Activated naive CD4-positive, alpha-beta T cell (primary cell): ENCODE results near the gene EYA4.
"Not testable (repeated sequence)": the region's sequence is repeated elsewhere in the genome, so short reads cannot be mapped to it uniquely, and the experiment has no call there.

Experiments used
- DNase-seq, 4 experiments: peaks; one replicate each; lab custom pipeline; 2025; lab: John Stamatoyannopoulos, UW

EYA4 gene

DNA sequence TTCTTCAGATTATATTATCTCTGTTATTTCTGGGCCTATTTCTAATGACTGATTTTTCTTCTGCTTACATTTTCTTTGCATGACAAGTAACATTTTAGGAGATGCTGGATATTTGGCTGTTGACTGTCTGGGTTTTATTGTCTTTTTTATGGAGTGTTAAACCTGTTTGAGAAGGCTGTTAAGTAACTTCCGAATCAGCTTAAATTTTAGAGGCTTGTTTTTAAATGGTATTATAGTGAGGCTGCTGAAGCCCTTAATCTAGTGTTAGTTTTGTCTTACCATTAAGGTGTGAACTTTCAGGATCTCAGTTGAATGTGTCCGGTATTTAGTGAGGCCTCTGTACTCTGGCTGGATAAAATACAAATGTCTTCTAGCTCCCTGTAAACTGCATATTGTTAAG, 109.8 kb downstream of the EYA4 start:
- no peak for DNase-seq

- DNase-seq: no peak
Observed at GRCh38 chr6:133352046-133352445, 110.9 kb downstream of the EYA4 start.

GRCh38 chr6:133353061-133353460, 111.9 kb downstream of the EYA4 start:
- DNase-seq: no peak

- no peak for DNase-seq
Observed at GRCh38 chr6:133355922-133356321, 114.8 kb downstream of the EYA4 start.

DNA sequence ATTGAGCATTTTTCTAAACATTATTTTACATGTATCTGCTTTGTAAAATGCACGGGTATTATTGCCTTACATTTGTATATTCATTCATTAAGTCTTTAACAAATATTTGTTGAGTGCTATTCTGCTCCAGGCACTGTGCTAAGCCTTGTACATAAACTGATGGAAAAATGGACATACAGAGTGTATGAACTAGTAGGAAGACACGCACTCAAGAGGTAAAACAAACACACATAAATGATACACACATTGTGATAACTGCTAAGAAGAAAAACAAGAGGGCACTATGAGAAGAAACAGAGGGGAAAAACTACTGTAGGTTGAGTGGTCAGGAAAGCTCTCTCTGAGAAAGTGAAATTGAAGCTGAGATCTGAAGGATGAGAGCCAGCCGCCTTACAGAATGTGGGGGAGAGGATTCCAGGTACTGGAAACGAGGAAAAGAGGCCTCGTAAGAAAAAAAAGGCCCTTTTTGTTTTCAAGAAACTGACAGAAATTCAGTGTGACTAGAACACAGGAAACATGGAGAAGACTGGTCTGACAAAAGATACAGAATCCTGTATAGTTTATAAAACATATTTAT, 117.5 kb downstream of the EYA4 start:
- no peak for DNase-seq

- DNase-seq: no peak
Observed at GRCh38 chr6:133359256-133359655, 118.1 kb downstream of the EYA4 start.

GRCh38 chr6:133359760-133360159, 118.6 kb downstream of the EYA4 start:
- no peak for DNase-seq

DNA sequence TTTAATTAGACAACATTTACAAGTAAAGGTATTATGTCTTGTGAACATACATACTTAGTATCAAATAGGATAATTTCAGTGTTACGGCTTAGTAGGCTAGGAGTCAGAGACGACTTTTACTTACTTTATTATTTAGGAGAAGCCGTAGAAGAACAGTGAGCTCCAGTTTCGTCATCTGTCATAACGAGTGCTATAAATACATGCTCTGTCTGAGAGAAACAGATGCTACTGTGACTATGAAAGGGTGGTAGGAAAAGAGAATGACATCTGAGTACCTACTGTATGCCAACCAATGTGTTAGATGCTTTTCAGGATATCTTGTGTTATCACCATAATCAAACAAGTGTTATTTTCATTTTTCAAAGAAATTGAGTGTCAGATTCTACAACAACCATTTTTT, 119.0 kb downstream of the EYA4 start:
- DNase-seq: no peak

GRCh38 chr6:133362813-133363212, 121.7 kb downstream of the EYA4 start:
- no peak for DNase-seq

DNA sequence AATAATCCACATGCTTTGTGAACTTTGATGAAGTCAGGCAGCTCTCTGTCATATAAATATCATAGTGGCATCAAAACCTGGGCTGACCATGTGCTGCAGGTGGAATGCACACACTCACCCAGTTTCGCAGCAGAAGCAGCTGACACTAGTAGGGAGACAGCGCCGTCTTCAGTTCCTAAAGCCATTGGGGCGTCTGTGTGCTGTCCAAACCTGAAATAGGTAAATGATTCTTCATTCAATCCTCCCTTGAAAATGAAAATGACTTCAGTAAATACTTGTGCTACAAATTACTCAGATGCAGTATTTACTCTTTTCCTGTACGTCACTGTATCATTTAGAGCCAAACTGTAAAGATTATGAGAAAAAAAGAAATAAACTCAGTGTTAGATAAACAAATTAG, 127.5 kb downstream of the EYA4 start:
- DNase-seq: no peak

DNA sequence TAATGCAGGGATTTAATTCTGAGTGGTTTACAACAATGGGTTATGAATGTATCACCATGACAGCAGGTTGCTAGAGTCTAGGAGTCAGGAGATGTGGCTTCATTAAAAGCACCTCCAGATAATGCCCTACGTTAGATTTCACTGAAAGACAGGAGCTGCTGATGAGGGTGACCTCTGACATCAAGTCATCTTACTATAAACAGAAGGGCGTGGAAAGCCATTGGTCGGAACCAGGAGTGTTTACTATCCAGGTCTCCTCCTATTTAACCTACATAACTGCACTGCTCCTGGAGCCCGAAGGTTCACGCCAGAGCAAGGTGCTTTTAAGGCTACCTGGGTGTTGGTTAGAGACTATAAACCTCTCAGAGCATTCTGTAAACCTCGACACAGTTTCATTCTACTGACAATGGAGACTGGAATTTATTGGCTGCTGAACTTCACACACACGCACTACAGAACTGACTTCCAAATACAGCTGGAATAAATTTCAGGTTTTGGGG, 128.7 kb downstream of the EYA4 start:
- DNase-seq: no peak

DNA sequence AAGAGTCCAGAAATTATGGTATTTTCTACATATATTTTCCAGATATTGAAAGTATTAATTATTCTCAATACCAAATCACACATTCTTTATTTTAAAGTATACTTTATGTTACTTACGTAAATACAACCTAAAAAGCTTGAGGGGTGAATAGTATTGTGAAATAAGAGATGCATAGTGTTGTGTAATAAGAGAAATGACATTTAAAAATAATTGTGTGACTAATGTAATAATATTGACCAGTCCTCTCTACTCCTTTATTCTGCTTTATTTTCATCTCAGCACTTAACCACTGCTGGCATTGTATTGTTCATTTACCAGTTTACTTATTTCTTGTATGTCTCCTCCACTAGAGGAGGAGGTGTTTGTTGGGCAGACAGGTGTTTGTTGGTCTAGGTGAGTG, 135.6 kb downstream of the EYA4 start:
- no peak for DNase-seq

DNA sequence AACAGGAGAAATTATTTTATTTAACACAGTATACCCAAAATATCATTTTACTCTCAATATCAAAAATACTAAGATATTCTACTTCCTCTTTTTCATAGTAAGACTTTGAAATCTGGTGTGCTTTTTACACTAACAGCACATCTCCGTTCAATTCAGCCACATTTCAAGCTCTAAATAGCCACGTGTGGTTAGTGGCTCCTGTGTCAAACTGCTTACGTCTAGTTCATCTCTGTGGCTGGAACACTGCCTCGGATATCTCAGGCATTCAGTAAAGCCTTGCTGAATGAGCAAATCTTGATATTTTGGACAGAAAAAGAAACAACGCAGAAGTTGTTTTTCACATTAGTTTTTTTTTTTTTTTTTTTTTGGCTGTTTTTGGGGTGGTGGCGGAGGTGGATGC, 136.1 kb downstream of the EYA4 start:
- DNase-seq: no peak

DNA sequence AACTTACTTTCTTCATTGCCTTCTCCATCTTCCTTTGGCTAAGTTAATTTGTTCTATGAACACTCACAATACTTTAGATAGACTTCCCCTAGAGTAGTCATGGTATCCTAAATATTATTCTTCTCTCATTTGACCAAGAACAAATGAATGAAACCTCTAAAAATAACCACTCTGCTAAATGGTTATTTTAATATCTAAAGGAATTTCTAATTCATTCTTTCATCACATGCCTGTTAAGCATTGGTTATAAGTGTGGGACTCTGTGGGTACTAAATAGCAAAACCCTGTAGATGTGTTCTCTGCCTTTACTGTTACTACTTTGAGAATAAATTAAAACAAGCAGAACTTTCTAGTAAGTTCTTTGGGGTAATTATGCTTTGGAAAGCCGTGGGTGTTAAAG, 138.9 kb downstream of the EYA4 start:
- DNase-seq: no peak

DNA sequence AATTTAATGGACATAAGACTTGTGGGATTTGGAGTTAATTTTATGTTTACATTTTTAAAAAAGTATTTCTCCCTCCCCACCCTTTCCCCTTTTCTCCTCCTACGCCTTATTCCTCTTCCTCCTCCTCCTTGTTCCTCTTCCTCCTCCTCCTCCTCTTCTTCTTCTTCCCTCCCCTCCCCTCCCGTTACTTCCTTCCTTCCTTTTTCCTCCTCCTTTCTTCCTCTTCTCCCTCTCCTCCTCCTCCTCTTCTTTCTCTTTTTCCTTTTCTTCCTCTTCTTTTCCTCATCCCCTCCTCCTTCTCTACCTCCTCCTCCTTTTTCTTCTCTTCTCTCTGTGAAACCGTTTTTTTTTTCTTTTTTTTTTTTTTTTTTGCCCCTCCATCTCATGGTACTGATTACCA, 139.6 kb downstream of the EYA4 start:
- DNase-seq: no peak

DNA sequence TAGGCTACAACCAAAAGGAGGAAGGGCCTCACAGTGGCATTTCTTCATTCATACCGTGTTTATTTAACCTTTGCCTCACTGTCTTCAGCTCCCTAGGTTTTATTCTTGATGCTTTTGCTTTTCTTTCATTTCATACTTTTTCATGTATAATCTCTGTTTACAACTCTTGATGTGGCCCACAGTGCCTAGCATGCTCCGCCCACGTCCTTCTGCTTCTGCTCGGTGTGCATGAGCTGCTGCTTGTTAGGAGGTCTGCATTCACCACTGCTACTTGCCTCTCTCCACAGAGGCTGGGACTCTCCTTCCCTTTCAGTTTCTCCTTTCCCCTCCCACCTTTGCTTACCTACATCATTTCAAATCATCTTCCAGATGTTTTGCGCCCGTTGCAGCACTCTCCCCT, 147.6 kb downstream of the EYA4 start:
- no peak for DNase-seq

DNA sequence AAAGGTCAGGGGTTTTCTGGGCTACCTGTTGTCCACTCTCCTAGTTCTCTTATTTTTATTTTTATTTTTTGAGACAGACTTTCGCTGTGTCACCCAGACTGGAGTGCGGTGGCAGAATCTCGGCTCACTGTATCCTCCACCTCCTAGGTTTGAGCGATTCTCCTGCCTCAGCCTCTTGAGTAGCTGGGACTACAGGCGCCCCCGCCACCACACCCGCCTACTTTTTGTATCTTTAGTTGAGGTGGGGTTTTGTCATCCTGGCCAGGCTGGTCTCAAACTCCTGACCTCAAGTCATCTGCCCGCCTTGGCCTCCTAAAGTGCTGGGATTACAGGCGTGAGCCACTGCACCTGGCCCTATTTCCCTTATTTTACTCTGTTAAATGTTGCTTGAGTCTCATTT, 149.0 kb downstream of the EYA4 start:
- DNase-seq: no peak

DNA sequence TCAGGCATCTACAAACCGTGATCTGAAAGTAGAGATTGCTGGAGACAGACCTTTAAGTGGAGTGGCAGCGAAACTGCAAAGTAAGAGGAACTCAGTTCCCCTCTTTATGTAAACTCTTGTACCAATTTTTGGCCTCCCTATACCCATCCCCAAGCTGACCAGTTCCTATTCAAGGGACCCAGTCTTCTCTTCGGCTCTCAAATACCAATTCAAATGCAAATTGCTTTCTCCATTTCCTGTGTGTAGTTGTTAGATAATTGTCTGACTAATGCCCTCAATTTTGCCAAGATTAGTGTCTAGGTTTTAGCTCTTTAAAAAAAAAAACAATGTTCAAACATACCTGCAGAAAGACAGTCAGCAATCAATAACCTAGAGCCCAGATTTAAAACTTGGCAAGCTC, 150.9 kb downstream of the EYA4 start:
- DNase-seq: no peak

DNA sequence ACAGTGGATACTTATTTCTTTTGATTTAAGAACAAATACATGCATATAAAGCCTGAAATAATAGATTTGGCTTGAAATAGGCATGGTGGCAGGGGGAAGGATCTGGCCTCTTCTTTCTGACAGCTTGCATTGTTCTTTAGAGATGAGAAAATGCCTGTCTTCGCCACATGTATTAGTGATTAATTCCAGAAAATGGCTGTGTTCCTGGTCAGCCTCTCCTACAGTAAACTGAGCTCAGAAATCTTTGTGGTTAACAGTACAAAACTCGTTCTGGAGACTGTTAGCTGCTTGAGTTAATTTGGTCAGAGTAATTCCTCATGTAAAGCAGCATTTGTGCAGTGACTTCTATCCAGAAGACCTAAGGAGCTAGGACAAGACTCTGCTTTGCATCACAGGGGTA, 151.5 kb downstream of the EYA4 start:
- no peak for DNase-seq

DNA sequence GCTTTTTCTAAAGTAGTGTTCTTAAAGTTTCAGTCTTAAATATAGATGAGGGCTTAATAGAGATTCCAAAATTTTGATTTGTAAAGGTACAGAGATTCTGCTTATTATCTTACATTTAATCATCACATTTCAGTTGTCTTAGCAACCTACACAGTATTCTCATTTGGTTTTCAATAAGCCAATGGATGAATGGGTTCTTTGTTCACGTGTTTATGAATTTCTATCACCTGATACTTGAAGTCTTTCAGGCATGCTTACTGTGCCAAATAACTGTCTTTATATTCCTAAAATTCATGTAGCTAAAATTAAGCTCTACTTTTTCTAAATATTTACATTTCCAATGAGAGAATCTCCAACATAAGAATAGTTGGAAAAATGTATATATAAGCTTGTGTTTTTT, 152.7 kb downstream of the EYA4 start:
- no peak for DNase-seq

DNA sequence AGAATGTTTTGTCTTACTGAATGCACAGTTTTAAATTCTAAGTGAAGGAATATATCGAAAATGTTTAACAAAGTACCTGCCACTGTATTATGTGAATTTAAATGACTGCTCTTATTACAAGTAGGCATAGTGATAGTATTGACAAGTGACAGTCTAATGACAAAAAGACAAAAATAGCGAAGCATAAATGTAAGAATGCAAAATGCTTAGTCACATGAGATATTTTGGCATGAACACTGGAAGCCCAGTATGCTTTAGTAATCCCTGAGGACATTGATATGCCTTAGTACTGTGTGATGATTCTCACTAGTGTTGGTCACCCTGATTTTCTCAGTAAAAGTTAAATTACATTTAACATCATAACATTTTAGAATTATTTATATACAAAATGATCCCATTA, 153.5 kb downstream of the EYA4 start:
- DNase-seq: no peak

- no peak for DNase-seq
Observed at GRCh38 chr6:133396233-133396983, 155.3 kb downstream of the EYA4 start.

DNA sequence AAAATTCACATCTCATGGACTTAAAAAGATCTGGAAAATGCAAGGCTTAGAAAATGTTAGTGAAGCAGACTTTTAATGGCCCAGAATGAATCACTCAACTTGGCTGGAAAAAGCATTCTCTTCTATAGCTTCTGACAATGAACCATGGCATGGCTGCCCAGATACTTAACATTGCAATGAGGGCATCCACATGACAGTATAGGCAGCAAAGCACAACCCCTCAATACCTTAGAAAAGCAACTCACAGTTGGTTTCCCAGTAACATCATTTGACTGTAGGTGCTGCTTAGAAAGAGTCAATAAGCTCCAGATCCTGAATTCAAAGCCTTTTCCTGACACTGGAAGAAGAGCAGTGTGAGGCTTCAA, 155.8 kb downstream of the EYA4 start:
- DNase-seq: no peak

GRCh38 chr6:133397601-133398000, 156.4 kb downstream of the EYA4 start:
- DNase-seq: not testable (repeated sequence)
